Measurements from ENCODE around the gene KCNV2.
"Not testable (repeated sequence)": the region's sequence is repeated elsewhere in the genome, so short reads cannot be mapped to it uniquely, and the experiment has no call there.

The KCNV2 gene

DNA sequence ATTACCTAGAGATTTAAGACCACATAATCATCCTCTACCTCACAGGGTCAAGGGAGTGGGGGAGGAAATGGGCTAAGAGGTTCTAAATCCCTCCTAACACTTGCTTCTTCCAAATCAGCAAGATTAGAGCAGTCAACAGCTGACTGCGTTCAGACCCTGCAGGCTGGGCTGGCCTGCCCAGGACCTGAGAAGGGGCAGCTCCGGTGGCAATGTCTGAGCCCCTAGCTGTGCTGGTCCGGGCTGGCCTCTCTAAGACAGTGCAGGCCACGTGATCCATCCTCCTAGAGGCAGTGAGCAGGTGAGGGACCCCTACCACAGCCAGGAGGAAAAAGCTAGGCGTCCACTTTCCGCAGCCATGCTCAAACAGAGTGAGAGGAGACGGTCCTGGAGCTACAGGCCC, at the start of gene KCNV2:
TSS of gene KCNV2 (plus strand) at position 126 of the 400 bp plus-strand sequence. CDS start at position 356, 230 bp downstream.
- no peak for ATAC-seq

GRCh38 chr9:2673161-2673560, 44.1 kb upstream of the KCNV2 start:
- ATAC-seq (no peak), DNase-seq (no peak)

More for the DNA sequence above, at the start of gene KCNV2:
- DNase-seq = no peak

GRCh38 chr9:2674141-2674824, 43.0 kb upstream of the KCNV2 start:
- no peak for DNase-seq
- no peak for ATAC-seq

DNA sequence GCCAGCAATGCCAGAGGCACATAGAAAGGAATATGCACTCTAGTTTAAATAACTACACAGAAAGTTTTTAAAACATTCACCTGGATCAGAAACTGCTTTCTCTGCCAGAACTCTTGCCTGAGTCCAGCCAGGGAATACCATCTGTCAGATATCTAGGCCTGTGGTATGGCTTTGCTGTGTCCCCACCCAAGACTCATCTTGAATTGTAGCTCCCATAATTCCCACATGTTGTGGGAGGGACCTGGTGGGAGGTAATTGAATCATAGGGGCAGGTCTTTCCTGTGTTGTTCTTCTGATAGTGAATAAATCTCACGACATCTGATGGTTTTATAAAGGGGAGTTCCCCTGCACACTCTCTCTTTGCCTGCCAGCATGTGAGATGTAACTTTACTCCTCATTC, 41.5 kb upstream of the KCNV2 start:
- no peak for ATAC-seq
- DNase-seq = no peak

- no peak for ATAC-seq
These were observed 40.8 kb upstream of the KCNV2 start for GRCh38 chr9:2676466-2676865.

DNA sequence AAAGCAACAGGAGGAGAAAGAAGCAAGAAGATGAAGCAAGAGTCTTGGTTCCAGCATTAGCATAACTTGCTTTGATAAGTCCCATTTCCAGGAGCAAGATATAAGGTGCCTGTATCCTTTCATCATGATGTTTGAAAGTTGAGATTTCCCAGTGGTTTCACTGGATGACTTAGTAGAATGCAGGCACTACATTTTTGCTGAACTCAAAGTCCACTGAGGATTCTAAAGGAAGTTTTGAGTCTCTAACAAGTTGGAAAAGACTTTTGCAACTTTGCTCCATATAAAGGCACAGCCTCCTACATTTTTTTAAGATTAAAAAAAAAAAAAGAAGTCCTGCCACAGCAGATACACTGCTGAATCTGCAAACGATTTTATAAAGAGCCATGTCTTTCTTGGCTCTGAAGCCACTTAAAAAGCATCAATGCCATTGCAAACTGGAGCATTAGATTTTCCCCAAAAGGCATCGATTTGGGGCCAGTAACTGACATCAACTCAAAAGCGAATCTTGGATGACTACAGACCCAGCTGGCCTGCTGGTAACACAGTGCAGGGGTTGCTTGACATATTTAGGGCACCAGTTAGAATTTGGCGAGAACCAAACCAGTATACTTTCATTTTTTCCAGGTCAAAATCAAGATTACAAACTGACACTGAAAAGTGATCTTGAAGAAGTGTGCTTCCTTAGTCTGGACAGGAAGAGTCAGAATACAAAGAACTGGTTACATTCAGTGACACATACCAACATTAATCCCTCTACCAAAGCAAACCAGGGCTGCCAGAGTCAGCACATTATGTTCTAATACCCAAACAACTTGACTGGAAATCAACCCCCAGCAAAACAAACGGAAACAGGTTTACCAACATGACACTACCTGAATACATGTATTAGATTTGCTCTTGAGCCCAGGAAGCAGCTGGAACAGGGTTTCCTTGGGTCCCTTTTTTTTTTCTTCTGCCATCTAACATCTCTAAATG, 39.1 kb upstream of the KCNV2 start:
- ATAC-seq = no peak
- DNase-seq = no peak

More at GRCh38 chr9:2676466-2676865, 40.8 kb upstream of the KCNV2 start:
- DNase-seq = no peak

- no peak for ATAC-seq
- no peak for DNase-seq
These were observed 38.3 kb upstream of the KCNV2 start for GRCh38 chr9:2679011-2679410.

DNA sequence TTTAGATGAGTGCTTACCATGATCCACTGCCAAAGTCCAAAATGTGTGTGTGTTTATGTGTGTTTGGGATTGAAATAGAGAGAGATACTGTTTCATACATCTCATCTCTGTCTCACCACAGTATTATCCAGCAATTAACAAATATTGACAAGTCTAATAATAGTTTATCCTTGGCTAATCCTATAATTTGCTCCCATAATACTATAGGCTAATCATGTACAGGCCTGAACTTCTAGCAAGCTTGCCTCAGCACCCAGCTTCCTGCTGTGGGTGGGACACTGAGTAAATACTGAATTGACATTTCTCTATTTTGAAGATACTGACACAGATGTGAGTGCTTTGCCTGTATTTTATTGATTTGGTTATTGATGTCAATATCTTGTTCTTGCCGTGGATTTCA, 35.3 kb upstream of the KCNV2 start:
- no peak for DNase-seq

DNA sequence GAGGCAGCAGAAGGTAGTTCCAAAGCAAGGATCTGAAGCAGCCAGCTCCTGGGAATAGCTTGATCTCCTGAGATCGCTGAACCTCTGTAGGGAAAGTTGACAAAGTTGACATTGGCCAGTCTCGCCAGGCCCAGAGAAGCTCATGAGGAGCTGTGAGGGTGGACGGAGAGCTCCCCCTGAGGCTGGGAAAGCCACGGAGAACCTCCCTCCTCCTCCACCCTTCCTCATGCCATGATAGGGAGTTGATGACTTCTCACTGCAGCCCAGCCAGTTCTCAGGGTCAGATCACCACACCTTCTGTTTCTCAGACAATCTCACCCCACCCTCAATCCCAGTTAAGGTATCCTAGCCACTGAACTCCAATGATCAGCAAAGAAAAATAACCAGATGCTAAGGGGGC, 30.4 kb upstream of the KCNV2 start:
- ATAC-seq = no peak

More for the DNA sequence above, 35.3 kb upstream of the KCNV2 start:
- ATAC-seq = no peak

DNA sequence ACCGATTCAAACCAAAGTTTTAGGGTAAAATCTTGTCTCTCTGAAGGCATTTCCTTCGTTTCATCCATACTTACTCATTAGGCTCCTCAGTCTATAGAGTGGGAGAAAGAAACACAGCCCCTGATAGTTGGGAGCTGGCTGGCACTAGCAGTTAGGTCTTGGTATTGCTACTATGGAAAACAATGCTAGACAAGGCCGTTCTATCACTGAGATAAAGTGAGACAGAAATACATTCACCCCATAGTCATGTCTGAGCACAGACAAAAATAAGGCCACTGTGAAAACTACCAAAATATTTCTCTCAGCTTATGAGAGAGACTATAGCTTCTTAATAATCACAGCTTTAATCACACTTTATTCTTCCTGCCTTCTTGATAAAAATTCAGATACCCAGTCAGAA, 28.7 kb upstream of the KCNV2 start:
- DNase-seq = no peak
- ATAC-seq = no peak

More for the DNA sequence above, 30.4 kb upstream of the KCNV2 start:
- no peak for DNase-seq

- ATAC-seq (no peak), DNase-seq (no peak)
These were observed 26.1 kb upstream of the KCNV2 start for GRCh38 chr9:2691212-2691611.

- ATAC-seq (no peak), DNase-seq (no peak)
These were observed 25.7 kb upstream of the KCNV2 start for GRCh38 chr9:2691626-2692025.

GRCh38 chr9:2693056-2693455, 24.3 kb upstream of the KCNV2 start:
- DNase-seq = no peak
- ATAC-seq = no peak

DNA sequence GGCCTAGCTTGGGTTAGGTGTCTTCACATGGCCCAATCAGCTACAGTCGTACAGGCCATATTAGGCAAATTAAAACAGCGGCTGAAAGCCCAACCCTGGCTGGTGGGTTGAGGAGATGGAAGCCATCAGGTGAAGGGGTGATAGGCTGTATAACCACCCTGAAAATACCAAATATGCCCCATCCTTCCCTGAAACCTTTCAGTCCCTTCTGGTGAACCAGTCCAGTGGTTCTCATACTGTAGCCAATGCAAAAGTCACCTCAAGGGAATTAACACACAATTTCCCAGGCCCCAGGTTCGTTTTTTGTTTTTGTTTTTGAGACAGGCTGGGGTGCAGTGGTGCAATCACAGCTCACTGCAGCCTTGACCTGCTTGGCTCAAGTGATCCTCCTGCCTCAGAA, 19.8 kb upstream of the KCNV2 start:
- ATAC-seq (no peak), DNase-seq (no peak)

- DNase-seq = no peak
- ATAC-seq = no peak
These were observed 16.9 kb upstream of the KCNV2 start for GRCh38 chr9:2700398-2700797.

GRCh38 chr9:2700909-2701550, 16.3 kb upstream of the KCNV2 start:
- ATAC-seq = no peak
- DNase-seq = no peak

- no peak for ATAC-seq
- DNase-seq = no peak
These were observed 12.8 kb upstream of the KCNV2 start for GRCh38 chr9:2704504-2704903.

- DNase-seq, ATAC-seq: not testable (repeated sequence)
These were observed 10.1 kb upstream of the KCNV2 start for GRCh38 chr9:2707256-2707655.

GRCh38 chr9:2709645-2710101, 7.6 kb upstream of the KCNV2 start:
- no peak for ATAC-seq
- DNase-seq = no peak

DNA sequence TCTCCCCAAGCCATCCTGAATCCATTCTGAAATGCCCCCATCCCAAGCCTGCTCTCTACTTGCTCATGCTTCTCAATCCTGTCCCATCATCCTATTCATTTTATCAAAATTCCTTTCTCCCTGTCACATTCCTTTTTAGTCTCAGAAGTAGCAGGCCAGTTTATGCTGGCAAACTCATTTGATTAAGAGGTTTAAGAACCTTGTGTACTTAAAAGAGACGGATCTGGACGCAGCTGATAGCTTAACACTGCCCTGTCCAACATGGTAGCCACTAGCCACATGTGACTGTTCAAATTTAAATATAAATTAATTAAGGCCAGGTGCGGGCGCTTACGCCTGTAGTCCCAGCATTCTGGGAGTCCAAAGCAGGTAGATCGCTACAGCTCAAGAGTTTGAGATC, 5.6 kb upstream of the KCNV2 start:
- ATAC-seq (no peak), DNase-seq (no peak)

- DNase-seq = no peak
- ATAC-seq = no peak
These were observed 839 bp downstream of the KCNV2 start for GRCh38 chr9:2718001-2718697.

DNA sequence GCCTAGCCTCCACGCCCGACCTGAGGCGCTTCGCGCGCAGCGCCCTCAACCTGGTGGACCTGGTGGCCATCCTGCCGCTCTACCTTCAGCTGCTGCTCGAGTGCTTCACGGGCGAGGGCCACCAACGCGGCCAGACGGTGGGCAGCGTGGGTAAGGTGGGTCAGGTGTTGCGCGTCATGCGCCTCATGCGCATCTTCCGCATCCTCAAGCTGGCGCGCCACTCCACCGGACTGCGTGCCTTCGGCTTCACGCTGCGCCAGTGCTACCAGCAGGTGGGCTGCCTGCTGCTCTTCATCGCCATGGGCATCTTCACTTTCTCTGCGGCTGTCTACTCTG, 1.4 kb downstream of the KCNV2 start:
- DNase-seq (no peak), ATAC-seq (no peak)
